HG03039 (cell line): ENCODE measurements around the gene GKAP1.
"Not testable (repeated sequence)": the region's sequence is repeated elsewhere in the genome, so short reads cannot be mapped to it uniquely, and the experiment has no call there.

Experiments used
- ATAC-seq: cut with Tn5 transposase; IDR thresholded peaks from one replicate; pipeline ENCODE4 v1.9.1; 2021; ENCODE audit warnings: mild to moderate bottlenecking, moderate library complexity; ENCODE audit not compliant: unreplicated experiment

GKAP1 gene

GRCh38 chr9:83733739-83734138, 83.8 kb downstream of the GKAP1 start:
- no peak for ATAC-seq

- ATAC-seq, result not testable (repeated sequence)
These were observed 88.8 kb downstream of the GKAP1 start for GRCh38 chr9:83728591-83729368.

- ATAC-seq, result no peak
These were observed 93.1 kb downstream of the GKAP1 start for GRCh38 chr9:83724436-83724835.

- no peak for ATAC-seq
These were observed 94.7 kb downstream of the GKAP1 start for GRCh38 chr9:83722726-83723495.

- no peak for ATAC-seq
These were observed 96.1 kb downstream of the GKAP1 start for GRCh38 chr9:83721509-83721908.

GRCh38 chr9:83715794-83716193, 101.8 kb downstream of the GKAP1 start:
- ATAC-seq, result no peak

GRCh38 chr9:83715221-83715620, 102.3 kb downstream of the GKAP1 start:
- no peak for ATAC-seq

- no peak for ATAC-seq
These were observed 103.2 kb downstream of the GKAP1 start for GRCh38 chr9:83714329-83714728.

GRCh38 chr9:83708515-83709158, 108.9 kb downstream of the GKAP1 start:
- peak; percentile 45 for ATAC-seq

GRCh38 chr9:83707768-83708514, 109.6 kb downstream of the GKAP1 start, which contains the start of gene UBQLN1:
Gene UBQLN1 (minus strand): TSS chr9:83707958. CDS start chr9:83707679, 279 bp downstream.
- ATAC-seq, result peak; percentile 66

GRCh38 chr9:83707518-83707767, 110.1 kb downstream of the GKAP1 start:
- ATAC-seq, result peak; percentile 42

- peak; percentile 12 for ATAC-seq
These were observed 110.7 kb downstream of the GKAP1 start for GRCh38 chr9:83706676-83707517.

GRCh38 chr9:83705219-83705651, 112.3 kb downstream of the GKAP1 start:
- not testable (repeated sequence) for ATAC-seq

- no peak for ATAC-seq
These were observed 115.8 kb downstream of the GKAP1 start for GRCh38 chr9:83701769-83702168.

GRCh38 chr9:83701286-83701685, 116.3 kb downstream of the GKAP1 start:
- ATAC-seq, result no peak

- ATAC-seq, result no peak
These were observed 118.0 kb downstream of the GKAP1 start for GRCh38 chr9:83699615-83700014.

- ATAC-seq, result no peak
These were observed 118.5 kb downstream of the GKAP1 start for GRCh38 chr9:83698976-83699585.

- ATAC-seq, result no peak
These were observed 126.1 kb downstream of the GKAP1 start for GRCh38 chr9:83691492-83691891.
